ENCODE measurements around the gene SCAI.
A peak's percentile ranks its signal among the peaks of the same experiment; 100 is the strongest.
"Not testable (repeated sequence)": the region's sequence is repeated elsewhere in the genome, so short reads cannot be mapped to it uniquely, and the experiment has no call there.

The SCAI gene

GRCh38 chr9:125147401-125147951 lies 4.1 kb upstream of the SCAI start:
- DNase-seq, result no peak

- DNase-seq, result no peak
Observed at GRCh38 chr9:125146247-125146646, 2.9 kb upstream of the SCAI start.

GRCh38 chr9:125145425-125145824 lies 2.1 kb upstream of the SCAI start:
- DNase-seq, result no peak

GRCh38 chr9:125142560-125143376 lies 560 bp downstream of the SCAI start:
- DNase-seq, result no peak

- DNase-seq, result no peak
Observed at GRCh38 chr9:125141751-125142150, 1.6 kb downstream of the SCAI start.

GRCh38 chr9:125141251-125141650 lies 2.1 kb downstream of the SCAI start:
- no peak for DNase-seq

- DNase-seq, result no peak
Observed at GRCh38 chr9:125140576-125140975, 2.8 kb downstream of the SCAI start.

GRCh38 chr9:125137200-125137599 lies 6.1 kb downstream of the SCAI start:
- DNase-seq, result no peak

GRCh38 chr9:125134976-125135375 lies 8.4 kb downstream of the SCAI start:
- no peak for DNase-seq

- no peak for DNase-seq
Observed at GRCh38 chr9:125133403-125134329, 9.7 kb downstream of the SCAI start.

GRCh38 chr9:125131778-125132177 lies 11.6 kb downstream of the SCAI start:
- no peak for DNase-seq

- peak; percentile 87 for DNase-seq
Observed at GRCh38 chr9:125126019-125126746, 17.1 kb downstream of the SCAI start.

GRCh38 chr9:125125523-125125922 lies 17.8 kb downstream of the SCAI start:
- no peak for DNase-seq

- no peak for DNase-seq
Observed at GRCh38 chr9:125121146-125121545, 22.2 kb downstream of the SCAI start.

- DNase-seq, result no peak
Observed at GRCh38 chr9:125119643-125120286, 23.6 kb downstream of the SCAI start.

GRCh38 chr9:125118696-125119095 lies 24.6 kb downstream of the SCAI start:
- not testable (repeated sequence) for DNase-seq

GRCh38 chr9:125114503-125114902 lies 28.8 kb downstream of the SCAI start:
- not testable (repeated sequence) for DNase-seq

GRCh38 chr9:125110464-125110863 lies 32.9 kb downstream of the SCAI start:
- no peak for DNase-seq

- not testable (repeated sequence) for DNase-seq
Observed at GRCh38 chr9:125108541-125108940, 34.8 kb downstream of the SCAI start.

GRCh38 chr9:125106285-125106893 lies 36.9 kb downstream of the SCAI start:
- no peak for DNase-seq

GRCh38 chr9:125103770-125104460 lies 39.4 kb downstream of the SCAI start:
- no peak for DNase-seq

Data from activated effector memory CD4-positive, alpha-beta T cell treated with anti-CD3 and anti-CD28 coated beads, Interleukin-2, amount 50 U/mL, for 16 hours (primary cell).